ENCODE results near the gene HIPK2.

The HIPK2 gene

GRCh38 chr7:139534966-139535651 lies 242.7 kb downstream of the HIPK2 start:
- DNase-seq (ENCODE audit: low spot score), result no peak

- no peak for DNase-seq (ENCODE audit: low spot score)
These were observed 243.7 kb downstream of the HIPK2 start for GRCh38 chr7:139534096-139534495.

DNA sequence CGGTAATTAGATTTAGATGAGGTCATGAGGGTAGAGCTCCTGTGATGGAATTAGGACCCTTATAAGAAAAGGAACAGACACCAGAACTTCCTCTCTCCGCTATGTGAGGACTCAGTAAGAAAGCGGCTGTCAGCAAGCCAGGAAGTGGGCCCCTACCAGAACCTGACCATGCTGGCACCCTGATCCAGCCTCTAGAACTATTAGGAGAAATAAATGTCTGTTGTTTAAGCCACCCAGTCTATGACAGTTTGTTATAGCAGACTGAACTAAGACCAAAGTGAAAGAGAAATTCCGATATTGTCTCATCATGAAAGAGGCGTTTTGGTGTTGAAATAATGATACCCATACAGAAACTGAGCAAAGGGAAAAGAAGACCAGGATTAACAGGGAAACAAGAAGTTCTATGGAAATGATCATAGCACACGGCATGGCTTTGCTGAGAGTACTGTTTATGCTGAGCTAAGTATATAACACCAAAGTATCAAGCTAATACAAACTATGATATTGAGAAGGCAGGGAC lies 245.1 kb downstream of the HIPK2 start:
- no peak for DNase-seq (ENCODE audit: low spot score)

DNA sequence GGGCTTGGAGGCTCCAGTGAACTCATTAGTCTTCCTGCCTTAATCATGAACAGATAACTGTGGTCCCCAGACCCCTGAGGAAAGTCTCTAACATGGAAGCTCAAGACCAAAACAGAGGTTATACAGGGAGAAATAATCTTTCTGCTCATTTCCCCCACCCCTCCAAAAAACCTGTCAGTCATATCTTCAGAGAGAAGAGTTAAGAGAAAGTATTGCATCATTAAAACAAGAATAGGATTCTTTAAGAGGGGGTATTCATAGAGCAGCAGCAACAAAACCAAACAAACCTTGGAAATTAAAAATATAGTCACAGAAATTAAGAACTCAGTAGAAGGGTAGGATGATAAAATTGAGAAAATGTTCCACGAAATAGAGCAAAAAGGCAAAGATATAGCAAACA lies 246.7 kb downstream of the HIPK2 start:
- DNase-seq (ENCODE audit: low spot score), result no peak

DNA sequence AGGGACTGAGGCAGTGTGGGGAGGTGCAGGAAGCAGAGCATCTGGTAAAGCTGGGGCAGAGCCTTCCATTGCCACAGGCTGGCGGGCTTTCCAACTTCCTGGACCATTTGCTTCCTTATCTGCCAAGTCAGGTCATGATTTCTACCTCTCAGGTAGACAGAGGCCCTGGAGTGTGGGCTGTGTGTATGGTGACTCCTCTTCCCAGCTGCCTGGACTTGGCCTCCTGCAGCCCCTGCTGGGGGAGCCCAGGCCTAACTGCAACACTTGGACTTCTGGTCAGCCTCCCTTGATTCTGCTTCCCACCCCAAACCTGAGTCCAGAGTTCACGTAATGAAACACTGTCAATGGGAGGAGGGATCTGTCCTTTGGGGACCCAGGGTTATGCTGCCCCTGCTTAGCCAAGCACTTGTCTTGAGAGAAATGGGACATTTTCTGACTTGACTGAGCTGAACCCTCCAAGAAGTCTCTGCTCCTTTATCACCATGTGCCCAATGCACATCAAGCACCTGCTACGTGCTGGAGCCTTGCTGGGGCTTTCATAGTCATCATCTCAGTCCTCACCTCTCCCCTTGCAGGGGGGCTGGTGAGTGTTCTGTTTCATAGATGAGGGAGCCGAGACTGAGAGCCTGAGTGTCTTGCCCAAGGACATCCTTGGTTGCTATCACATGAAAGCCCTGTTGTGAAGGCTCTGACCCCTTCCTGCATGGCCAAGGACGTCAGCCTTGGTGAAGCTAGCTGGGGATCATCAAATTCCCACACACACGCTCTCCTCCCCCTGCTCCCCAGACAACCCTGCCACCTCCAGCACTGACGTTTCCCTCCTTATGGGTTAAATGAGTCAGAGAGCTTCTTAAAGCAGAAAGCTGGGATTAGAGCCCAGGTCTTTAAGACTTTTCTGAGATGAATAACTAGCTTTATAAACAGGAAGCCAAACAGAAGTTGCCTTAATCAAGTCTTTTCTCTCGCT lies 250.9 kb downstream of the HIPK2 start:
- DNase-seq (ENCODE audit: low spot score), result no peak

- DNase-seq (ENCODE audit: low spot score), result no peak
These were observed 252.0 kb downstream of the HIPK2 start for GRCh38 chr7:139525750-139526149.

DNA sequence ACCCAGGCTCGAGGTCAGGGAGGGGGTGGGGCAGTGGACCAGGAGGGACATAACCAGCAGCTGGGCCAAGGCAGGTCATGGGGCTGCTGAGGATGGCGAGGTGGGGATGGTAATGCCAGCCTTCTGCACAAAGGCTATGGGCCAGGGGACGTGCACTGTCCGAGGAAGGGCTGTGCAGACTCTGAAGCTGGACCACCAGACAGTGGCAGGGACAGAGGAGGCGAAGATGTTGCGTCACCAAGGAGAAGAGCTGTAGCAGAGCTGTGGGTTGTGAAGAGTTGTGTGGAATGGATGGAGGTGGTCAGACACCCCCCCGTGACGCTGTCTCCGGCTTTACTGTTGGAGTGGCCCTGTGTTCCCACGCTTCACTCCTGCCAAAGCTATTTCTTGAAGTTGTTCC lies 252.6 kb downstream of the HIPK2 start:
- no peak for DNase-seq (ENCODE audit: low spot score)

DNA sequence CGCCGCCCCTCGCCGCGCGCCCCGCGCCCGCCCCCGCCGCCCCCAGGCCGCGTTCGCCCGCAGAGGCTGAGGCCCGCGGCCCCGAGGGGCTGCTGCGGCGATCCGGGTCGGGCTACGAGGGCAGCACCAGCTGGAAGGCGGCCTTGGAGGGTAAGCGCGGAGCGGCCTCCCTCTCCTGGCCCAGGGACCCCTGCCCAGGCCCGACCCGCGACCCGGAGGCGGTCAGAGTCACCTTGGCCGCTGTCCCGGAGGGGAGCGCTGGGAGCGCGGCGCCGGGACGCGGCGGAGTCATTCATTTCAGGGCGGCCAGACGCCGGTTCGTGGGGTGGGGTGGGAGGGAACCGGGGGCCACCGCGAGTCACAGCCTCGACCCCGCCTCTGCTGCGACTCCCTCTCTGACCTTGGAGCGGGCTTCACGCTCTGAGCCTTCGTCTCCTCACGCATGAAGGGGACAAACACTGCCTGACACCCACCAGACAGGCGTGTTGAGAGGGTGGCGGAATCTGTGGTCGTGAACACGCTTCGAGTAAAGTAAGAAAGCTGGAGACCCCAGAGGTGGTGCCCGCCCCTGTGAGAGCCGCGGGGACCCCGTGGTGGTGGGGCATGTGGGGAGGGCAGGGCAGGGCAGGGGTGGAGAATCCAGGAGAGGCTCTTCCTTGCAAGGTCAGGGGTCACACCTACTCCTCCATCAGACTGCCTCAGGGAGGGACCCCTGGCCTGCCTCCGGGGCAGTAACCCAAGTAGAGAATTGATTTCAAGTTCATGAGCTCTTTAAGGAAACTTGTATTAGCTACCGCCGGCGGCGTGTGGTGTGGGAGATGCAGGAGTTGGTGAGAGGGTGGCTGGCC lies 253.6 kb downstream of the HIPK2 start:
- DNase-seq (ENCODE audit: low spot score), result no peak

DNA sequence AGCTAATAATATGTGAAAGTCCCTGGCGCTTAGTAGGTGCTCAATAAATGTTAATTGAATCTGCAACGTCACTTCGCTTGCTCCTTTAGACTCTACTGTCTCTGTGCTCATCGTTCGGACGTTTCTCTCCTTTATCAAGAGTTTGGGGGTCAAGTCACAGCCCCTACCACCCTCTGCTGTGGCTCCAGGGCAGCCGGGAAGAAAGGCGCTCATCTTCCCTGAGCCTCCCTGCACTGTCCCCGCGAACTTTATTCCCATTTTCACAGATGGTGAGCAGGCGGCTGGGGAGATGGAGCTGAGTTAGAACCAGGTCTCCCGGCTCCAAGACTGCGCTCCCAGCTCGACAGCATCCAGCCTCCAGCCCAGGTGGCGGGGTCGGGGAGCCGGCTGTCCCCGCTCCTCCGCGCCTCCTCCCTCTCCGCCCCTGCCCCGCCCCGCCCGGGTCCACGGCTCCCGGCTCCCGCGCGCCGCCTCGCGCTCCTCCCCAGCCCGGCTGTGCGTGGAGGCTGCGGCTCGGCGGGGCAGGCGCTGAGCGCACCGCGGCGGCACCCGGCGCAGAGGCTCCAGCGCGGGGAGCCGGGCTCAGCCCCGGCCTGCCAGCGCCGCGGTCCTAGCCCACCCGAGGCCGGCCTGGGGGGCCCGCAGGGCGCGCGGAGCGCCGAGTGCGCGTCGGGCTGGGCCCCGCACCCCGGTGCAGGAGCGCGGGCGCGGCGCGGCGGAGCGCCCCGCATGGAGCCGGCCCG lies 254.4 kb downstream of the HIPK2 start, which contains the start of gene CLEC2L:
TSS of gene CLEC2L (plus strand) at position 487 of the 743 bp plus-strand sequence. CDS start at position 730, 243 bp downstream.
- DNase-seq (ENCODE audit: low spot score), result no peak

- DNase-seq (ENCODE audit: low spot score), result no peak
These were observed 255.0 kb downstream of the HIPK2 start for GRCh38 chr7:139522830-139523198.

DNA sequence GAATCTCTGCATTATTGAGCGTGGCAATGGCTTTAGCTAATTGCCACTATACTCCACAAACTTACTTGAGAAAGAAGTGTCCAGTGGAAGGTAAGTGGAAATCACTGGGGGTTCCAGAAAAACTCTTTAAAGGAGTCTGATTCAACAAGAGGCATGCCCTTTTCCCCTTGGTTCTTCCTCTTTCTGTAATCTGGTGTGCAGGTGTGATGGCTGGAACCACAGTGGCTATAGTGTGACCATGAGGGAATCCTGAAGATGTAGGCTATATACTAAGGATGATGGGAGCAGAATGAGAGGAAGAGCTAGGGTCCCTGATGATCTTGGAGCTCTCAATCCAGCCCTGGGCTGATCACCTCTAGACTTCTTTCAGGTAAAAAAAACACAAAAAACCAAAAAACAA lies 256.4 kb downstream of the HIPK2 start:
- DNase-seq (ENCODE audit: low spot score), result no peak

DNA sequence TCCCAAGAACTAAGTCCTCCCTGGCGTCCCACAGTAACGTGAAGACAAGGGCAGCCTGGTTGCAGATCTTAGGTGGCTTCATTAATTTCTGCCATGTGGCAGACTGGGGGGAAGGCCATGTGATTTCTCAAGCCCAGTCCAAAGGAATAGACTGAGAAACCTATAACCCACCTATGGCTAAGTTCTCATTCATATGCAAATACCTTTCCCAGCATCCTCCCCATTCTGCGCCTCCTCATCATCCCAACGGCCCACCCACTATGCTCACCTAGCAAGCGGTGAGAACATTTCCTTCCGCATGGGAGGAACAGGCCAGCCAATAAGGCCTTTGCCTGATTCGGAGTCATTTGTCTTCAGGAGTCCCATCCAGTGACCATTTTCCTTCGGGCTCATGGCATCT lies 262.5 kb downstream of the HIPK2 start:
- no peak for DNase-seq (ENCODE audit: low spot score)
